NCI-H2196 treated with DMSO at 0.1 percent for 48 hours (cell line): ENCODE data around the gene IGFBP6.

Source experiments
- DNase-seq: peaks from one replicate; lab custom pipeline; 2025; ENCODE audit not compliant: unreplicated experiment; lab: John Stamatoyannopoulos, UW

IGFBP6 gene, protein sequence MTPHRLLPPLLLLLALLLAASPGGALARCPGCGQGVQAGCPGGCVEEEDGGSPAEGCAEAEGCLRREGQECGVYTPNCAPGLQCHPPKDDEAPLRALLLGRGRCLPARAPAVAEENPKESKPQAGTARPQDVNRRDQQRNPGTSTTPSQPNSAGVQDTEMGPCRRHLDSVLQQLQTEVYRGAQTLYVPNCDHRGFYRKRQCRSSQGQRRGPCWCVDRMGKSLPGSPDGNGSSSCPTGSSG

DNA sequence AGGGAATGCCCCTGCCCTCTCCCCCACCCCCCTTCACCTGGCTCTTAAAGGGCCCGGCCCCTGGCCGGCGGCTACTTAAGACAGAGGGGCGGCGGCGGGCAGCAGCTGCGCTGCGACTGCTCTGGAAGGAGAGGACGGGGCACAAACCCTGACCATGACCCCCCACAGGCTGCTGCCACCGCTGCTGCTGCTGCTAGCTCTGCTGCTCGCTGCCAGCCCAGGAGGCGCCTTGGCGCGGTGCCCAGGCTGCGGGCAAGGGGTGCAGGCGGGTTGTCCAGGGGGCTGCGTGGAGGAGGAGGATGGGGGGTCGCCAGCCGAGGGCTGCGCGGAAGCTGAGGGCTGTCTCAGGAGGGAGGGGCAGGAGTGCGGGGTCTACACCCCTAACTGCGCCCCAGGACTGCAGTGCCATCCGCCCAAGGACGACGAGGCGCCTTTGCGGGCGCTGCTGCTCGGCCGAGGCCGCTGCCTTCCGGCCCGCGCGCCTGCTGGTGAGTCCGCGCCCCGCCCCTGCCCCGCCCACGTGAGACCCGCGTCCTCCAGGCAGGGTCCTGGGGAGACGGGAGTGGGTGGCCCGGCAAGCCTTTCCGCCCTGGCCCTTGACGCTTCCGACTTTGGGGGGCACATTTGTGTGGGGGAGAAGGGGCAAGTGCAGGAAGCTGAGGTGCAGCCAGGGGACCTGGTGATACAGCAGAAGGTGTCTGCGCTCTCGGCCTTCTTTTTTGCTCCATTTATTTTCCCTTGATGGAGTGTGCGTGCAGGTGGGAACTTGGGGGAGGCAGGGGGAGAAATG, at the start of gene IGFBP6:
IGFBP6 (plus strand) TSS at position 104 of the 790 bp plus-strand sequence; CDS start at position 155, 51 bp downstream.
- DNase-seq: no peak

DNA sequence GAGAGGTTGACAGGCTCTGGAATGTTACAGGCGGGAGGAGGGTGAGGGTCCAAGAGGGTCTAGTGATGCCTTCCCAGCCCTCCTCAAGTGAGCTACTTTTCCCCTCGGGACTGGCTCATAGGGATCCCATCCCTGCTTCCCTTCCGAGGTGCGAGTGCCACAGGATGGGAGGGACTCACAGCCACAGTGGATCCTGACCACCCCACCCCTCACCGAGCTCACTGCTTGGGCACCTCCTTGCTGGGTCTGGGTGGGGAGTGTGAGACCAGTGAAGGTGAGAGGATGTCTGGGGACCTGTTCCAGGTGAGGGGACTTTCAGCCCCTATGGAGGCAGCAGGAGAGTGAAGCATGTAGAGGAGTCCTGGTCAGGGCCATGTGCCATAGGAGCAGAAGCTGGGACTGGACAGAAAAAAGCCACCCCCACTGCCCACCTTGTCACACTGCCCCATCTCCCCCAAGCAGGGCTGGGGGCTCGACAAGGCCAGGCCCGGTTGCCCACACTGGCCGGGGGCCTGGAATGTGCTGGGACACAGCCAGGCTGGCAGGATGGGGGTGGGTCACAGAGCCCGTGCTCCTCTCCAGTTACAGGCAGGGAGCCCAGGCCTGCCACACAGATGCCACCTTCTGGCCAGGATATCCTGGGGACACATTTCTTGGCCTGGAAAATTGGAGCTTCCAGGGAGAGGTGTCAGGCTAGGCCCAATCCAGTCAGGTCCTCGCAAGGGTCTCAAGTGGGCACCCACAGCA, 49.3 kb upstream of the IGFBP6 start:
- DNase-seq: no peak

DNA sequence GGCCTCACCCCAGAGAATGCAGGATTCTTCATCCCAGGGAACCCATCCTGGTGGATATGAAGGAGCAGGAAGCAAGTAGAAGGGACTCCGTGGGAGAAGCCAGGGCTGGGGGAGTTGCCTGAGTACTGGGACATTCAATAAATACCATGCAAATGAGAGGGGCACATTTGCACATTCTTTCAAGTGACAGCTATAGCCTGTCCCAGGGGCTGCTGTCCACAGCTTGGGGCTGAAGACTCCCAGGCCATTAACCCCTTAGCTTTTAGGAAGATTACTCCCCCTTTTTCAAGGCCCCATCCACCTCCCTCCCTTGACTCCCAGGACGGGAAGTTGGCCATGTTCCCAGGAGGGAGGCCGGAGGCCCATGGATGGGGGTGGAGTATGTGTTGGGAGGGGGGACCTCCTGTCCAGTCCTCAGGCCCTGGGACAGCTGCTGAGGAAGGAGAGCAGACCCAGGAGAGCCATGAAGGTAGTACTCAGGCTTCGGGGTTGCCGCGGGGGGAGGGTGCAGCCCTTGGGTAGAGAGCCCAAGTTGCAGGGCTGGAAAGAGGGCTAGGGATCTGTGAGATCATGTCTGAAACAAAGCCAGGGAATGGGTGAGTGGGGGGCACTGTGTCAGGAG, 48.6 kb upstream of the IGFBP6 start:
- no peak for DNase-seq

DNA sequence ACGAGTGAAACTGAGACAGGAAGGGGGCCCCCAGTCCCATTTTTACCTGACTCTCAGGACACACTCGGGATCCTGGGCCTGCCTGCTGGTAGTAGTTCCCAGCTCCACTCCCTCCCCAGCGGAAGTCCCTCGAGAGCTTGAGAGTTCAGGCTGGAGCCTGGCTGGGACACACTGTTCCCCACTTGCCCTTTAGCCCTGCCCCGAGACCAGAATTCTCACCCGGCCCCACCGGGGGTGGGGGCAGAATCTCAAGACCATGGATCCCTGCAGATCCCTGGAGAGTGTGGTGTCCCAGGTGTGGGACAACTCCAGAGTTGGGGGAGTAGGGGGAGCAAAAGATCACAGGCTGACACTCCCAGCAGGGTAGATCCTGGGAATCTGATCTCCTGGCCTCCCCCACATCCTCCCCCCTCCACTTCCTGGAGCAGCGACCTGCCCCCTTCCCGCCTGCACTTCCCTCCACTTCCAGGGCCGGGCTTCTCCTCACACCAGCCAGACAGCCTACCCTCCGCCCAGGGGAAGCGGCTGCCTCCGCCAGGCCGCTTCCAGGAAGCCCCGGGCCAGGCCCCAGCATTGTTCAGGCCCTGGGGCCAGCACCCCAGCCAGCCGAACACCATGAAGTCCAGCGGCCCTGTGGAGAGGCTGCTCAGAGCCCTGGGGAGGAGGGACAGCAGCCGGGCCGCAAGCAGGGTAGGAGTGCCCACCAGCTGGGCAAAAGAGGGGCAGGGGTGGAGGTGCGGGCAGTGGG, 47.7 kb upstream of the IGFBP6 start, which contains the start of gene TNS2:
TNS2 (plus strand) TSS at position 495 of the 748 bp plus-strand sequence; CDS start at position 616, 121 bp downstream.
- no peak for DNase-seq

DNA sequence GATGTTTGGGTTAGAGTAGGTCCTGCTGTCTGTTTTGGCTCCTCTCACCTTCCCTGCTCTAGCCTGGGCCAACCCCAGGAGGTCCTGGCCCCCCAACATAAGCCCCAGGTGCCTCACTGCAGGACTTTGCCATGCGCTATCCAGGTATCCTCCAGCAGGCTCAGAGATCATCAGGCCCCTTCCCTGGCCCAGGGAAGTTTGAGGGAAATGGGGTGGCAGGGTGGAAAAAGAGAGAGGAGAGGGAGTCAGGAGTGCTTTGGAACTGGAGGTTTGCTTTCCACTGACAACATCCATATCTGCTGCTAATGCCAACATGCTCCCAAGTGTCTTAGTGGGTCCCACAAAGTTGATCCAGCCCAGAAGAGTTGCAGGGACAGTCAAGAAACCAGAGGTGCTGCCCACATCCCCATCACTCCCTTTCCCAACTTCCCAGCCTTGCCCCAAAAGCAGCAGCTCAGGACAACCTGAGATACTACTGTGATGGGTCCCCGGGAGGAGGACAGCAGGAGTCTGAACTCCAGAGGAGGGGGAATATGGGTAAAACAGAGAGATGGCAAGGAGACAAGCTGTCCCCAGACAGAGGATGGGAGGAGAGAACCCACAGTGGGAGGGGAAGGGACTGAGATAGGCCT, 46.9 kb upstream of the IGFBP6 start:
- no peak for DNase-seq

DNA sequence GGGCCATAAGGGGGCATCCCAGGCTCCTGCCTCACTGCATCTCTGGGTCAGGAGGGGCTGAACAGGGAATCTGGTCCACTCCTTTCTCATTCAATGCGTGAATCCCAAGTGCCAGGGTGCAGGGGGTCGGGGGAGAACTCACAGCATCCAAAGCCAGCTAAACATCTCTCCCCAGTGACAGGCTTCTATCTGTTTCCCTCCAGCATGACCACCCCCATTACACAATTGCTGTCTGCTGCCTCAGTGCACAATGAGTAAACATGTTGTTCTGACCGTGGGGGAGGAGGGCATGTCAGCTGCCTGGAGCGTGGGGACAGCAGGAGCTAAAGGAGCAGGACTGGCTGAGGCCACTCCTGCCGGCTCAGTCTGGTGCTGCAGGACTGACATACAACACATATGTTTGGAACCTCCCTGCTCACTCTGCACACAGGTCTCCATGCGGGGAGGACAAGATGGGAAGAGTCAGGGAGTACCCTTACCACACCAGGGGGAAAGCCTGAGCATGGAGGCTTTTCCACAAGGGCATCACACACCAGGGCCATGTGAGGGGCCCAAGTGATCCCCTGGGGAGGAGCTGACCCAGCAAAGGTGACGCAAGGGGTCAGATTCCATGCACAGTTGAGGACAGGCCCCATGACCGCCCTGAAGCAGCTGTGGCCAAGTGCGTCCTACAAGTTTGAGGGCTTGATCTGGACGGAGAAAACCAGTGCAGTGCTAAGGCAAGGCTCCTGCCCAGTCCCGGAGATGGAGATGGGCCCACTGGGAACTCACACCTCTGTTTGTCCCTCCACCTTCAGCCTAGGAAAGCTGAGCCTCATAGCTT, 46.2 kb upstream of the IGFBP6 start:
- DNase-seq: no peak

DNA sequence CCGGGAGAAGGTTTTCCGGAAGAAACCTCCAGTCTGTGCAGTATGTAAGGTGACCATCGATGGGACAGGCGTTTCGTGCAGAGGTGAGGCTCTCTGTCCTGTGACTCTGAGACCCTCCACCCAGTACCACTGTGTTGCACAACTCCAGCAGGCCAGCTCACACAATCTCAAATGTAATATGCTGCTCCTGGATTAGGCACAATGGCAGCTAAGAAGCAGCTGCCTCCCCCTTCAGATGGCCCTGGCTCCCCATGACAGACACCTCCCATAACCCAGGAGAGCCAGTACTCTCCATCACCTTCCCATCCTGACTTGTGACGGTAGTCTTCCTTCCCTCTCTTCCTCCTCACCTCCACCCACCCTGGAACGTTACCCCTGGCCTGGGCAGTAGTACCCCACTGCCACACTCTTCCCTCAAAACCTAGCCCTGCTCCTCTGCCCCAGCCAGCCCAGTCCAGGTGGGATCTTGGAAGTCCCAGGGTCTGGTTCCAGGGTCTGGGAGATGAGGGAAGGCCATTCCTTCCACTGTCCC, 45.5 kb upstream of the IGFBP6 start:
- DNase-seq: no peak

DNA sequence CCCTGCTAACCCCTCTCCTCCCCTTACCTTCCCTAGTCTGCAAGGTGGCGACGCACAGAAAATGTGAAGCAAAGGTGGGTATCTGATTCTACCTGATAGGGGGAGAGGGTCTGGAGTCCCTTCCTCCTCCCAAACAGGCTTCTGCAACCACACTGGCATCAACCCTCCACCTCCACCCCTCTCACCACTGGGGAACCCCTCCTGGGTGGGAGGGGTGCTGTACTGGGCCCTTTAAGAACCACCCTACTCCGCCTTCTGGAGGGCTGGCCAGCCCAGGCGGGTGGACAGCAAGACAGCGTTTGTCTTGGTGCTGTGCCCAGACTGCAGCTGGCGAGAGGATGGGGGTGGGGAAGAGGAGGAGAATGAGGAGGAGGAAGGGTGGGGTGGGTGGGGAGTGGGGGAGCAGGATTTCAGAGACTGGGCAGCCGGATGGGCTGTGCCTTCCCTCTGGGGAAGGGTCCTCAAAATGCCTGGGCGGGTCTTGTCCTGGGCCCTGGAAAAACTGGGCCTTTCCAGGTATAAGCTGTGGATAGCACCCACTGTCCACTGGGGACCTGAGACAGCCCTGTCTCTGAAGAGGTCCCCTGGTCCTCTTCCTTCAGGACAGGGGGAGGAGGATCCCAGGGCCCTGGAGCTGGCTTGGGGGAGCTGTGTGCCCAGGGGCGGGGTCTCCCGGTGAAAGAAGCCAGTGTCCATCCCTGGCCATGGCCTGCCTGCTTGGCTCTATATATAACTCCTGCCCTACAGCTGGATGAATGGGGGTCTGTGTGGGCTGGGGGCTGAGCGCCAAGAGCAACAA, 44.8 kb upstream of the IGFBP6 start:
- DNase-seq: peak; percentile 64

DNA sequence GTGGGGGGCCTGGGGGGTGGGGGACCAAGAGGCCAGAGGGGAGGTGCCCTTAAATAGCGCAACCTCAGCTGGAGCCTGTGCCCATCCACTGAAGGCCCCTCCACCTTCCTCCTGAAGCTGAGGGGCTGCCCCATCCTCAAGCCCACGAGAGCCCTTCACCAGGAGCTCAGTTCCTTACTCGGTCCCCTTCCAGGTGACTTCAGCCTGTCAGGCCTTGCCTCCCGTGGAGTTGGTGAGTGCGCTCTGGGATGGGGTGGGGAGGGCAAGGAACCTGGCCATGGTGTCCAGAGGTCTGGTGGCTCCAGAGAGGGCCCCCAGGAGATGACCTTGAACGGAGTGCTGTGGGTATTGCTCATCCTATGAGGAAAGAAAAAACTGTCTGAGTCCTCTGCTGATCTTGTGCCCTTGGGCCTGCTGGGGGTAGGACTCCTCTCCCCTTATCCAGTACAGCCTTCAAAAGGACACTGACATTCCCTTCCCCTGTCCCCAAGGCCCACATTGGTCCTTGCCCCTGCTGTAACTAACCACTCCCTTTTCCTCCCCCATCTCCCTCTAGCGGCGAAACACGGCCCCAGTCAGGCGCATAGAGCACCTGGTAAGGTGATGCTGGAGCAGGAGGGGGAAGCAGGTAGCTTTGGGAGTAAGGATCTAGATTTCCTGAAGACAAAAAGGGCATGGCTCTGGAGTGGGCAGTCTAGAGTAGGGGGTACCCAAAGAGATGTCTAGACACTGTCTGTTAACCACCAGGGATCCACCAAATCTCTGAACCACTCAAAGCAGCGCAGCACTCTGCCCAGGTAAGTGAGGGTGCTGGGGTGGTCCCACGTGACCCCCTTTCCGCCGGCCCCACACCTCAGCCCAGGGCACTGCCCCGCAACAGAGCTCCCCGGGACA, 44.0 kb upstream of the IGFBP6 start:
- peak; percentile 62 for DNase-seq

DNA sequence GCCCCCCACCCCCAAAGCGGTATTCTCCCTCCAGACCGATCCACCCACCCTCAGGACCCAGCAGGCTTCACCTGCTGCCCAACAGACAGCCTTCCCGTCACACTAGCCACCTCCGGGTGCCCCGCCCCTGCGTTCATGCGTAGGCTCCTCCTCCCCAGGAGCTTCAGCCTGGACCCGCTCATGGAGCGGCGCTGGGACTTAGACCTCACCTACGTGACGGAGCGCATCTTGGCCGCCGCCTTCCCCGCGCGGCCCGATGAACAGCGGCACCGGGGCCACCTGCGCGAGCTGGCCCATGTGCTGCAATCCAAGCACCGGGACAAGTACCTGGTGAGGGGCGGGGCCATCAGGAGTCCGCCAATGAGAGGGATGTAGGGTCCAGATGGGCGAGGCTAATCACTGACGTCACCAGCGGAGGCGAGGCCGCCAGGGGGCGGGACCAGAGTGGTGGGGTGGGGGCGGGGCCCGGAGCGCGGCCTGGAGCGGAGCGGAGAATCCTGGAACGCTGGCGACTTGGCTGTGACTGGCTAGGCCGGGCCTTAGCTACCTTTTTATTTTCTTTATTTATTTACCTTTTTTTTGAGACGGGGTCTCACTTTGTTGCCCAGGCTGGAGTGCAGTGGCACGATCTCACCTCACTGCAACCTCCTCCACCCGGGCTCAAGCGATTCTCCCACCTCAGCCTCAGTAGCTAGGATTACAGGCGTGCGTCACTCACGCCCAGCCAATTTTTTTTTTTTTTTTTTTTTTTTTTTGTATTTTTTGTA, 43.2 kb upstream of the IGFBP6 start:
- peak; percentile 99 for DNase-seq

DNA sequence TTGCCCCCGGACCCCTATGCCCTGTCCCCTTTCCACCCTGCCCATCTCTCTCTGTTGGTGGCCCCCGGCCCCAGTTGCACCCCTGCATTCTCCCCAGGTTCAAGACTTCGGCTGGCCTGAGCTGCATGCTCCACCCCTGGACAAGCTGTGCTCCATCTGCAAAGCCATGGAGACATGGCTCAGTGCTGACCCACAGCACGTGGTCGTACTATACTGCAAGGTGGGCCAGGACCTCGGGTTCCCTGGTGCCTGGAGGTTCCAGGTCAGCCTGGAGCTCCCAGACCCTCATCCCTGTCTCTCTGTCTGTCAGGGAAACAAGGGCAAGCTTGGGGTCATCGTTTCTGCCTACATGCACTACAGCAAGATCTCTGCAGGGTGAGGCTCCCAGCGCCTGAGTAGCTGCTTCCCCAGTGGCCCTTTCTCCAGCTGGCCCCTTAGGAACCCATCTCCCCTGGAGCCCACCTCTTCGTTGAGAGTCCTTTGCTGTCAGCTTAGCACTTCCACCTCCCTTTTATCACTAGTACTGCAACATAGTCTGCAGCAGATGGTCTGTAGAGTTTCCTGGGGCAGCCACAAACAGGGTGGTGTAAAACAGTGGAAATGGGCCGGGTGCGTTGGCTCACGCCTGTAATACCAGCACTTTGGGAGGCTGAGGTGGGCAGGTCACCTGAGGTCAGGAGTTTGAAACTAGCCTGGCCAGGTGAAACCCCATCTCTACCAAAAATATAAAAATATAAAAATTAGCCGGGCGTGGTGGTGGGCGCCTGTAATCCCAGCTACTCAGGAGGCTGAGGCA, 41.8 kb upstream of the IGFBP6 start:
- no peak for DNase-seq

DNA sequence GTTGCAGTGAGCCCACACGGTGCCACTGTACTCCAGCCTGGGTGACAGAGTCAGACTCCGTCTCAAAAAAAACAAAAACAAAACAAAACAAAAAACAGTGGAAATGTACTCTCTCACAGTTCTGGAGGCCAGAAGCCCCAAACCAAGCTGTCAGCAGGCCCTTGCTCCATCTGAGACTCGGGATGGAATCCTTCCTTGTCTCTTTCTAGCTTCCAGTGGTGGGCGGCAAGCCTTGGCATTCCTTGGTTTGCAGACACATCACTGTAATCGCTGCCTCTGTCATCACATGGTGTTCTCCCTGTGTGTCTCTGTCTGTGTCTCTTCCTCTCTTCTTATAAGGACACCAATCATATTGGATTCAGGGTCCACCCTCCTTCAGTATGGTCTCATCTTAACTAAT, 41.2 kb upstream of the IGFBP6 start:
- no peak for DNase-seq

DNA sequence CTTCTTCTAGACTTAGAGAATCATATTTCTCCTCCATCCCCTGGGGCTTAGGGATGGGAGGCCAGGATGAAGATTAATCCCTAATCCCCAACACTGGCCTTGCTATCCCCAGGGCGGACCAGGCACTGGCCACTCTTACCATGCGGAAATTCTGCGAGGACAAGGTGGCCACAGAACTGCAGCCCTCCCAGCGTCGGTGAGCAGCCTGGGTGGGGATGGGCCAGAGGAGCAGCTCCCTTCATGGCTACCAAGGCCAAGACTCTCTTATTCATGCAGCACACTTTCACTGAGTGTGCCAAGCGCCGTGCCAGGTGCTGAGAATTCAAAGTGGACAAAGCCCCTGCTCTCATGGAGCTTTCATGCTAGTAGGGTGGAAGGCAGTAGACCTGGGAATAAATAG, 40.6 kb upstream of the IGFBP6 start:
- no peak for DNase-seq

DNA sequence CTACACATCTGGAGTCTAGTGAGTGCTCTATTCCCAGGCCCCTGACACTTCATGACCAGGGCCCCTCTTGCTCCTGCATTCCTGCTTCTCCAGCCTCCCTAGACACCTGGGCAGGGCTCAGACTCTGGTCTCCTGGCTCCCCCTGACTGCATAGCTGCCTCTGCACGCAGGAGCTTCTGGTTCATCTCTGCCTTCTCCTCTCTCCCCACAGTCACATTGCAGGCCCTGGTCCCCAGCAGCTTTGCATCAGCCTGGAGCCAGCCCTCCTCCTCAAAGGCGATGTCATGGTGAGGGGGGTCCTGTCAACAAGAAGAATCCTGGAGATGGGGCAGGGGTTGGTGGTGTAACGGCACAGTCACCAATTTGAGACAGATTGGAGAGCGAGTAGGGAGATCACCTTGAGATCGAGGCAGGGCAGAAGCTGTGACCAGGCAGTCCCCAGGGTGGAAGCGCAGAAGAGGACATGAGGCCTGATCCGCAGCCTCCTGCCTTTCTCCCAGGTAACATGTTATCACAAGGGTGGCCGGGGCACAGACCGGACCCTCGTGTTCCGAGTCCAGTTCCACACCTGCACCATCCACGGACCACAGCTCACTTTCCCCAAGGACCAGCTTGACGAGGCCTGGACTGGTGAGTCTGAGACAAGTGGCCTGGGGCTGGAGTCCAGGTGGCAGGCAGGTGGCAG, 39.5 kb upstream of the IGFBP6 start:
- DNase-seq: no peak
